Cardiac muscle cell (in vitro differentiated cells and primary cell): ENCODE measurements around the gene GDPD5. TPM values are rescaled to one million over a fixed set of nuclear protein-coding genes. Genes with fewer than 3 reads are reported as not detected.
A peak's percentile ranks its signal among the peaks of the same experiment; 100 is the strongest.

Source experiments
- DNase-seq, 2 donors: peaks; one replicate each; pipeline versions ENCODE4 v3.0.0 to v3.0.0-alpha.2; 2010 to 2017; ENCODE audit warnings: low read depth in 1 of 2, low spot score in 1 of 2
- H3K27ac ChIP-seq: fragments of 200-600 bp; sonication (generic); 2 replicates; pipeline ENCODE4 v1.5.1; 2016
- H3K27me3 ChIP-seq: fragments of 200-600 bp; sonication (generic); 2 replicates; pipeline ENCODE4 v1.6.0; 2016; ENCODE audit warnings: control low read depth
- H3K36me3 ChIP-seq: fragments of 200-600 bp; sonication (generic); 2 replicates; pipeline ENCODE4 v1.5.1; 2016; ENCODE audit warnings: control low read depth
- H3K4me1 ChIP-seq: fragments of 200-600 bp; sonication (generic); 2 replicates; pipeline ENCODE4 v1.8.1; 2017; ENCODE audit warnings: low read depth, mild to moderate bottlenecking, mixed run types
- H3K4me3 ChIP-seq: fragments of 200-600 bp; sonication (generic); 2 replicates; pipeline ENCODE4 v1.5.1; 2016; ENCODE audit warnings: mild to moderate bottlenecking
- H3K9me3 ChIP-seq: fragments of 200-600 bp; sonication (generic); 2 replicates; pipeline ENCODE4 v1.5.1; 2017; ENCODE audit warnings: low read depth, mild to moderate bottlenecking, control low read depth
- CTCF ChIP-seq: IDR thresholded peaks from 2 replicates; pipeline ENCODE4 v1.5.1; 2012; ENCODE audit warnings: low read depth, mild to moderate bottlenecking, low read length
- polyA plus RNA-seq: library from polyadenylated mRNA; unstranded; fragments of >200 nt; fragmentation: Nextera tagmentation; extraction: Ambion mirVana; gene quantifications from 2 replicates; pipeline ENCODE4 v1.2.1, GENCODE V29; 2016
- total RNA-seq: library from RNA; depleted of rRNA; stranded (reverse); fragments of >200 nt; gene quantifications from 2 replicates; pipeline ENCODE4 v1.2.3, GENCODE V29; 2016

GDPD5 gene
- total and polyA plus RNA-seq, 2 experiments from 2014 or later: 6.6 to 19.4 TPM

DNA sequence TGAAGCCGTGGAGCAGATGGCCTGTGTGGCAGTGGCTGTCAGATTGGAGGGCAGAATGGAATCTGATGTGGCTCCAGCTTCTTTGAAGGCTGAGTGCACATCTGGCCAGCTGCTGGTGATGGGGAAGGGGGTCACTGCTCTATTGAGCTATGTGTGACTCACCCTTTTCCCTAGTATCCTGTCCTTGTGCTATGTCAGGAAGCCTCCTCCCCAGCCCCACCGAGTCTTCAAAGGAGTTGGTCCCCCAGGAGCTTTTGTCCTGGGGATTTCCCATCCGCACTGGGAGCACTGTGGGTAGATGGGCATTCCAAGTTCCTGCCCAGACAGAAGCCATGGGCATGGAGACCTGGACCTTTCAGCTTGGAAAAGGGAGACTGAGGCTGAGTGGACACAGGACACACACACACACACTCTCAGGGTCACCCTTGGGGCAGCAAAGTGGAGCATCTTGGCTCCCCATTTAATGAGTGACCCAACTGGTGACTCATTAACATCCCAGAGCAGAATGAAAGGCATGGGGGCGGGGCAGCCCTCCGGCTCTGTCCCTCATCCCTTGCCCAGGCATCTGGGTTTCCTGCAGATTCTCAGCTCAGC lies 39.6 kb upstream of the GDPD5 start:
- Histone ChIP-seq H3K36me3 (peaks cover 42% of the 10 kb centered on the region), H3K4me3 (no peak overlapping the region), H3K4me1 (peaks cover 26% of the 10 kb centered on the region), H3K9me3 (no peaks in the 10 kb centered on the region), H3K27me3 (no peaks in the 10 kb centered on the region), H3K27ac (peak overlapping the region; percentile 95)
- TF ChIP-seq CTCF: no peak
- peak in 1 of 2 donors; percentile 77 for DNase-seq

DNA sequence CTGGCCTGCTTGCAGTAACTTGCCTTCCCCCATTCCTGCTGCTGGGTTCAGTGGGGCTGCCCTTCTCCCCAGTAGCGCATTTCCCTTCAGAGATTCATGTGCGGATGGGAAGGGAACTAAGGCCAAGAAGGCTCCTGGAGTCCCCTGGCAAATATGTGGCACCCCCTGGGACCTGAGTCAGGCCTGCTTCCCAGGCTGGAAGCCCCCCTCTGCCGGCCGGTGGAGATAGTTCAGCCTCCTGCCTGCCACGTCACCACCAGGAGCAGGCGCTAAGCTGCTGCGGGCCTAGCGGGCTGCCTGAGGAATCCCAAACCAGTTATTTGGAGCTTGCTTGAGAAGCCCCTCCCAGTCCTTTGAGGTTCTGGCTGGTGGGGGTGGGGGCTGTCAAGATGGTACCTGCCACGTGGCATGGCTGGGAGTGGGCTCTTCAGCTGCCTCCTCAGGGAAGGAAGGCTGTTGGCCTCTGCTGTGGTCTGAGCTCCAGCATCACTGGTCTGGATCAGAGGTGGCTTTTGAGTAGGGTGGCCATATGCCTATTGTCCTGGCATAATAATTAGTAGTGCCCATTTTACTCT lies 38.3 kb upstream of the GDPD5 start:
- Histone ChIP-seq H3K4me3 (peak overlapping the region; percentile 64), H3K27ac (peak overlapping the region; percentile 95), H3K4me1 (peaks cover 34% of the 10 kb centered on the region), H3K27me3 (no peaks in the 10 kb centered on the region), H3K36me3 (peaks cover 29% of the 10 kb centered on the region), H3K9me3 (no peaks in the 10 kb centered on the region)
- DNase-seq: peak; percentile 82 to 91
- peak; percentile 70 for TF ChIP-seq CTCF

DNA sequence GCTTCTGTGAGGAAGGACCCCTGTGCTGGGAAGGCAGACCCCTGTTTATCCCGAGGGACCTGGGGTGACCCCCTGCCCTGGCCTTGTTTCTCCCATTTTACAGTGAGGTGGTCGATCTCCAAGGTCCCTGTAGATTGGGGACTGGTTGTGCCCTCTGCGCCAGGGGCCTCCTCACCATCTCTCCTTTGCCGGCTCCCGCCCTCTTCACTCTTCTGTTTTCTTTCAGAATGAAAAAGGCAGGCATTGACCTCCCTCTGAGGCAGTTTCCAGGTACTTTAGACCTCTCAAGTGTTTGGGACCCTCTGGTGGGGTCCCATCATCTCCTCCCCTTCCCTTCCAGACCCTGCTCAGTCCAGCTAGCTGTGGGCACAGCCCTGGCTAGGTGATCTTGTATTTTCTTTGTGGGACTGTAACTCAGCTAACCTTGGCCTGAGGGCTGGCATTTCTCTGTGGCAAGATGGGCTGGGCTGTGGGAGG lies 37.8 kb upstream of the GDPD5 start:
- Histone ChIP-seq H3K27me3 (no peaks in the 10 kb centered on the region), H3K4me3 (peak overlapping the region; percentile 64), H3K36me3 (peaks cover 24% of the 10 kb centered on the region), H3K27ac (peak overlapping the region; percentile 95), H3K4me1 (peaks cover 39% of the 10 kb centered on the region), H3K9me3 (no peaks in the 10 kb centered on the region)
- no peak for TF ChIP-seq CTCF
- DNase-seq: no peak

DNA sequence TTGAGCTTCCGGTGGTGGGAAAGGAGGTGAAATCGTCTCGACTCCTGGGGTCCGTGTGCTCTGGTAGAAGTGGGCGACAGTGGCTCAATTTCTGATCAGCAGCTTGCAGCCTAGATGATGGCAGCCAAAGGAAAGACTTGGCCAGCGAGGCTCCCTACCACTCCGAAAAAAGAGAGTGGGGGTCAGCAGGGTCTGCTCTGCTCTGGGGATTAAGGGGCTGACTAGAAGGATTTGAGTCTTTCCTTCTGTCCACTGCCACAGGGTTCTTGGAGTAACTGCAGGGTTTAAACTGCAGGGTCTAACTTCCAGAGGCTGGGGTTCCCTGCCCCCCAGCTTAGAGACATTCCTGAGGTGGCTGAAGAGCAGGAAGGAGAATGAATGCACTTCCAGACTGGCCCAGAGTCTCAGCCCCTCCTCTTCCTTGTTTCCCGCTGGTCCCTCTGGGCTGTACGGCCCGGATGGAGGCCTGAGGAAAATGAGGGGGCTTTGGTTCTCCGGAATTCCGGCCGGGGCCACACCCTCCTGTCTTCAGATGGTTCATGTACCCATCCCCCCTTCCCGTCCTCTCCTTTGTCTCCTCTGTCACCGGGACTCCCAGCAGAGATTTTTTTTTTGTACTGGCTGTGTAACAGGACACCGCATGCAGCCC lies 37.2 kb upstream of the GDPD5 start:
- Histone ChIP-seq H3K27me3 (no peaks in the 10 kb centered on the region), H3K4me1 (peaks cover 45% of the 10 kb centered on the region), H3K4me3 (peak overlapping the region; percentile 64), H3K27ac (peak overlapping the region; percentile 95), H3K36me3 (peaks cover 18% of the 10 kb centered on the region), H3K9me3 (no peaks in the 10 kb centered on the region)
- no peak for TF ChIP-seq CTCF
- peak; percentile 53 to 76 for DNase-seq

- H3K4me1 ChIP-seq: peaks cover 48% of the 10 kb centered on the region
- peak; percentile 91 to 94 for DNase-seq
- peak within 1 kb of the TSS; percentile 95 for H3K27ac ChIP-seq
- peaks cover 11% of the 10 kb centered on the region for H3K36me3 ChIP-seq
- no peaks in the 10 kb centered on the region for H3K9me3 ChIP-seq
- peak within 1 kb of the TSS; percentile 64 for H3K4me3 ChIP-seq
- no peaks in the 10 kb centered on the region for H3K27me3 ChIP-seq
- no peak for TF ChIP-seq CTCF
Observed at GRCh38 chr11:75562048-75562835, 36.5 kb upstream of the GDPD5 start, which contains the start of gene SERPINH1. SERPINH1 (plus strand) TSS chr11:75562253; CDS start chr11:75566350, 4,097 bp downstream.
